HepG2 (cell line): Measurements from ENCODE around the gene SERPINB10. TPM values are rescaled to one million over a fixed set of nuclear protein-coding genes. Genes with fewer than 3 reads are reported as not detected.

Experiments used
- ATAC-seq: fragments of 200-7000 bp; cut with Tn5 transposase; 3 replicates; pipeline ENCODE4 v1.9.1; 2020; ENCODE audit warnings: mild to moderate bottlenecking, moderate library complexity
- BruUV-seq: library from RNA; stranded (reverse); fragments of 400-500 nt; replicated peaks from 2 replicates; lab custom pipeline; 2021; lab: Mats Ljungman, UMichigan
- CTCF ChIA-PET: fragments of 300-600 bp; formaldehyde crosslinking; extraction: SDS; loops from one replicate; lab custom pipeline; 2021; ENCODE audit warnings: low total read pairs, inconsistent platforms, low intra/inter-chr PET ratio; lab: Yijun Ruan, JAX
- POLR2A ChIA-PET: fragments of 350-600 bp; sonication (Branson Sonifier 250); formaldehyde crosslinking; loops from one replicate; lab custom pipeline; 2020; ENCODE audit warnings: antibody characterized with exemption, inconsistent platforms; lab: Yijun Ruan, JAX
- DNase-seq: peaks from one replicate; pipeline ENCODE4 v3.0.0-alpha.2; 2015; ENCODE audit warnings: low spot score
- FAIRE-seq: peaks from 3 replicates; lab custom pipeline; 2011; peaks lifted over from hg19 to GRCh38; lab: Jason Lieb, UNC
- H2AFZ ChIP-seq: one replicate; pipeline ENCODE4 v1.6.1; 2011; ENCODE audit warnings: low read length, inconsistent platforms
- H3K27ac ChIP-seq: fragments of 300-600 bp; 3 replicates; pipeline ENCODE4 v1.8.0; 2011; ENCODE audit warnings: mixed run types, mild to moderate bottlenecking, mixed read lengths, low read length, inconsistent platforms; ENCODE audit not compliant: insufficient read depth; ENCODE audit errors: extremely low read length
- H3K27me3 ChIP-seq, 2 experiments: fragments of 200-600 bp in 1 of 2; 2 replicates in 1 of 2; 3 replicates in 1 of 2; pipeline versions ENCODE4 v1.6.0 to v1.8.0; 2011; ENCODE audit warnings: low read length in 2 of 2, mild to moderate bottlenecking in 2 of 2, moderate library complexity in 2 of 2, inconsistent platforms in 1 of 2; ENCODE audit not compliant: insufficient read depth in 2 of 2, control insufficient read depth in 1 of 2
- H3K36me3 ChIP-seq, 2 experiments: fragments of 200-600 bp in 1 of 2; replicated peaks in 1 of 2; 2 replicates in 1 of 2; 3 replicates in 1 of 2; pipeline versions ENCODE4 v1.5.1 to v1.8.0; 2011; ENCODE audit warnings: low read length in 2 of 2, inconsistent platforms in 1 of 2; ENCODE audit not compliant: insufficient read depth in 2 of 2, control insufficient read depth in 1 of 2
- H3K4me1 ChIP-seq: 2 replicates; pipeline ENCODE4 v1.5.1; 2012; ENCODE audit warnings: low read length, inconsistent platforms; ENCODE audit not compliant: insufficient read depth
- H3K4me2 ChIP-seq: 2 replicates; pipeline ENCODE4 v1.6.0; 2011; ENCODE audit warnings: low read depth, low read length, inconsistent platforms
- H3K4me3 ChIP-seq, 3 experiments: fragments of 200-600 bp in 1 of 3; sonication (generic), shearing (Covaris generic) in 1 of 3; replicated peaks in 1 of 3; 2 replicates each; pipeline ENCODE4 v1.5.1; 2011 to 2016; ENCODE audit warnings: low read length in 3 of 3, inconsistent platforms in 2 of 3, low read depth in 2 of 3, mild to moderate bottlenecking in 2 of 3, control low read depth in 1 of 3, mixed read lengths in 1 of 3; ENCODE audit not compliant: insufficient read depth in 1 of 3
- H3K79me2 ChIP-seq: one replicate; pipeline ENCODE4 v1.6.1; 2011; ENCODE audit warnings: low read length, inconsistent platforms; ENCODE audit not compliant: insufficient read depth
- H3K9ac ChIP-seq: 2 replicates; pipeline ENCODE4 v1.6.0; 2011; ENCODE audit warnings: mild to moderate bottlenecking, low read depth, low read length, inconsistent platforms; ENCODE audit not compliant: insufficient read depth
- H3K9me3 ChIP-seq: 2 replicates; pipeline ENCODE4 v1.5.1; 2012; ENCODE audit warnings: mild to moderate bottlenecking, low read length
- H4K20me1 ChIP-seq: 2 replicates; pipeline ENCODE4 v1.6.0; 2011; ENCODE audit warnings: inconsistent platforms, mild to moderate bottlenecking, low read length, moderate library complexity; ENCODE audit not compliant: insufficient read depth
- HOMEZ ChIP-seq: IDR thresholded peaks from 2 replicates; pipeline ENCODE4 v1.6.1; 2016; ENCODE audit warnings: low read depth
- IRF2 ChIP-seq: IDR thresholded peaks from 2 replicates; pipeline ENCODE4 v1.6.1; 2018; ENCODE audit warnings: missing genetic modification reagents, missing compliant biosample characterization
- MZF1 ChIP-seq: sonication (generic); formaldehyde crosslinking; IDR thresholded peaks from 2 replicates; pipeline ENCODE4 v1.8.1; 2023; ENCODE audit warnings: mild to moderate bottlenecking, missing genetic modification reagents, borderline replicate concordance
- NFE2 ChIP-seq: sonication (generic); formaldehyde crosslinking; IDR thresholded peaks from 2 replicates; pipeline ENCODE4 v1.4.0; 2020; ENCODE audit warnings: missing genetic modification reagents
- NFKBIZ ChIP-seq: IDR thresholded peaks from 2 replicates; pipeline ENCODE4 v1.6.1; 2018; ENCODE audit warnings: missing genetic modification reagents, missing compliant biosample characterization
- NR2F1 ChIP-seq, 2 experiments: fragments of 450-650 bp in 1 of 2; formaldehyde crosslinking in 1 of 2; IDR thresholded peaks; 2 replicates each; pipeline versions ENCODE4 v1.5.0 to v1.6.1; 2016 to 2020; ENCODE audit warnings: mild to moderate bottlenecking in 1 of 2, missing compliant biosample characterization in 1 of 2, missing genetic modification reagents in 1 of 2, moderate library complexity in 1 of 2
- ONECUT2 ChIP-seq: sonication (generic); formaldehyde crosslinking; IDR thresholded peaks from 2 replicates; pipeline ENCODE4 v1.4.0; 2020; ENCODE audit warnings: missing genetic modification reagents
- PLRG1 ChIP-seq: fragments of 450-650 bp; conservative IDR thresholded peaks from 2 replicates; pipeline ENCODE4 v1.6.1; 2016
- PPARG ChIP-seq: conservative IDR thresholded peaks from 2 replicates; pipeline ENCODE4 v1.6.1; 2016; ENCODE audit warnings: missing biosample characterization, missing genetic modification reagents
- RELA ChIP-seq: sonication (generic); formaldehyde crosslinking; IDR thresholded peaks from 2 replicates; pipeline ENCODE4 v1.4.0; 2020; ENCODE audit warnings: missing genetic modification reagents
- RXRA ChIP-seq: sonication (generic); formaldehyde crosslinking; IDR thresholded peaks from 2 replicates; pipeline ENCODE4 v1.5.1; 2020; ENCODE audit warnings: missing genetic modification reagents
- RXRB ChIP-seq: IDR thresholded peaks from 2 replicates; pipeline ENCODE4 v1.6.1; 2016; ENCODE audit warnings: borderline replicate concordance, missing genetic modification reagents, missing compliant biosample characterization
- SPEN ChIP-seq: sonication (generic); formaldehyde crosslinking; IDR thresholded peaks from 2 replicates; pipeline ENCODE4 v1.5.1; 2020; ENCODE audit warnings: low read depth, mild to moderate bottlenecking, missing genetic modification reagents
- YEATS2 ChIP-seq: sonication (generic); formaldehyde crosslinking; IDR thresholded peaks from 2 replicates; pipeline ENCODE4 v1.4.0; 2020; ENCODE audit warnings: missing genetic modification reagents, borderline replicate concordance
- ZNF329 ChIP-seq: sonication (generic); formaldehyde crosslinking; IDR thresholded peaks from 2 replicates; pipeline ENCODE4 v1.9.0; 2021; ENCODE audit warnings: low read depth, mild to moderate bottlenecking, missing genetic modification reagents
- ZNF503 ChIP-seq: sonication (generic); formaldehyde crosslinking; IDR thresholded peaks from 2 replicates; pipeline ENCODE4 v1.4.0; 2020; ENCODE audit warnings: missing genetic modification reagents
- ZNF619 ChIP-seq: sonication (generic); formaldehyde crosslinking; IDR thresholded peaks from 2 replicates; pipeline ENCODE4 v1.4.0; 2020; ENCODE audit warnings: mild to moderate bottlenecking, missing genetic modification reagents
- WGBS: methylation state at CpG from one replicate; pipeline ENCODE4 v1.1.6; 2017; ENCODE audit warnings: low lambda C conversion rate; 5-methylcytosine and 5-hydroxymethylcytosine counted together
- in situ Hi-C: cut with HindIII; loops from 2 replicates; pipeline ENCODE4 v1.10.0; 2017; ENCODE audit warnings: low pct_unique_long_range_greater_than_20kb; ENCODE audit not compliant: extremely low pct_ligation_motif_present
- intact Hi-C: fragments of 100-400 bp; cut with micrococcal nuclease; formaldehyde crosslinking; loops from one replicate; pipeline ENCODE4 v1.10.0; 2022; ENCODE audit not compliant: unreplicated experiment
- polyA plus RNA-seq, 8 experiments: library from polyadenylated mRNA; depleted of rRNA in 3 of 8; stranded (reverse) in 7 of 8; unstranded in 1 of 8; fragments of >200 nt; fragmentation: Illumina TruSeq in 4 of 8; extraction: Trizol in 4 of 8; gene quantifications; 2 replicates each; pipeline versions ENCODE4 v1.2.1 to v1.2.3, GENCODE V29; 2011 to 2016; ENCODE audit warnings: low read depth in 4 of 8, missing spikeins in 1 of 8, mixed read lengths in 1 of 8; ENCODE audit not compliant: insufficient read depth in 1 of 8
- total RNA-seq, 5 experiments: library from RNA; depleted of rRNA; stranded (reverse); fragments of >200 nt; fragmentation: Illumina TruSeq; extraction: Trizol; gene quantifications; 2 replicates each; pipeline ENCODE4 v1.2.3, GENCODE V29; 2016; ENCODE audit warnings: low read depth in 1 of 5
- TF ChIP-seq, protein P1 (sequence below): sonication (generic); formaldehyde crosslinking; IDR thresholded peaks from 2 replicates; pipeline ENCODE4 v1.4.0; 2020; ENCODE audit warnings: missing genetic modification reagents, borderline replicate concordance

The SERPINB10 gene
- total and polyA plus RNA-seq, 2 of the 13 experiments (the other 11 are each of a cell fraction or from before 2014, with no cell fraction given), result not detected

DNA sequence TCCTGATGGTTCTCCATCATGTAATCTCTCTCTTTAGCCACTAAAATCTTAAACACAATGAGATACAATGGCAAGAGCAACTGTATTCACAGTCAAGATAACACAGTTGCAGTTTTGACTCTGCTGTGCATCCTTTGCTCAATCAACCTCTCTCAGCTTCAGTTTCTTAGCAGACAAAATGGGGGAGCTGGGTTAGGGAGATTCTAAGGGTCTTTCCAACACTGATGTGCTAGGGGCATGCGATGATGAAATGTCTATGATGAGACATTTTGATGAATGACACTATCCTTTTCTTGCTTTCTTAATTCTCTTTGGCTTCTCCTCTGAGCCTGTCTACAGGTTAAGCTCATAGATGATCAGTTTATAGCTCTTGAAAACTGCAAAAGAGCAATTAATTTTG, 1.1 kb downstream of the SERPINB10 start:
- no peak overlapping the region for H3K4me3 ChIP-seq
- FAIRE-seq (no peak), ATAC-seq (no peak), DNase-seq (no peak)
- H3K4me1 ChIP-seq, result no peaks in the 10 kb centered on the region
- CTCF ChIA-PET, result no interaction called here
- no peak overlapping the region for H3K27ac ChIP-seq
- POLR2A ChIA-PET, result no interaction called here
- H3K4me2 ChIP-seq, result no peak overlapping the region
- H3K9ac ChIP-seq, result no peak overlapping the region
- no peak overlapping the region for H2AFZ ChIP-seq
- H3K79me2 ChIP-seq, result no peaks in the 10 kb centered on the region
- in situ Hi-C loops, result no loop called here
- intact Hi-C loops, result no loop called here
- 6% methylated on average over 1 of the region's 1 CpG for WGBS
- no peaks in the 10 kb centered on the region for H3K27me3 ChIP-seq
- no peaks in the 10 kb centered on the region for H3K36me3 ChIP-seq
- no peaks in the 10 kb centered on the region for H4K20me1 ChIP-seq
- no peaks in the 10 kb centered on the region for H3K9me3 ChIP-seq
- no TSS peak for BruUV-seq
- TF ChIP-seq MZF1 (CRISPR knock-in tag) (no peak), RXRA (CRISPR knock-in tag) (no peak), RXRB (CRISPR knock-in tag) (no peak), NFE2 (CRISPR knock-in tag) (no peak), NFKBIZ (CRISPR knock-in tag) (no peak), ZNF329 (CRISPR knock-in tag) (no peak), PPARG (CRISPR knock-in tag) (no peak), SPEN (CRISPR knock-in tag) (no peak), RELA (CRISPR knock-in tag) (no peak), ONECUT2 (CRISPR knock-in tag) (no peak), PLRG1 (no peak), NR2F1 (CRISPR knock-in tag; IDR thresholded peaks at IDR 0.05) (no peak), IRF2 (no peak), YEATS2 (CRISPR knock-in tag) (no peak), HOMEZ (CRISPR knock-in tag) (no peak), ZNF619 (CRISPR knock-in tag) (no peak), ZNF503 (CRISPR knock-in tag) (no peak)
- TF ChIP-seq, protein P1, sequence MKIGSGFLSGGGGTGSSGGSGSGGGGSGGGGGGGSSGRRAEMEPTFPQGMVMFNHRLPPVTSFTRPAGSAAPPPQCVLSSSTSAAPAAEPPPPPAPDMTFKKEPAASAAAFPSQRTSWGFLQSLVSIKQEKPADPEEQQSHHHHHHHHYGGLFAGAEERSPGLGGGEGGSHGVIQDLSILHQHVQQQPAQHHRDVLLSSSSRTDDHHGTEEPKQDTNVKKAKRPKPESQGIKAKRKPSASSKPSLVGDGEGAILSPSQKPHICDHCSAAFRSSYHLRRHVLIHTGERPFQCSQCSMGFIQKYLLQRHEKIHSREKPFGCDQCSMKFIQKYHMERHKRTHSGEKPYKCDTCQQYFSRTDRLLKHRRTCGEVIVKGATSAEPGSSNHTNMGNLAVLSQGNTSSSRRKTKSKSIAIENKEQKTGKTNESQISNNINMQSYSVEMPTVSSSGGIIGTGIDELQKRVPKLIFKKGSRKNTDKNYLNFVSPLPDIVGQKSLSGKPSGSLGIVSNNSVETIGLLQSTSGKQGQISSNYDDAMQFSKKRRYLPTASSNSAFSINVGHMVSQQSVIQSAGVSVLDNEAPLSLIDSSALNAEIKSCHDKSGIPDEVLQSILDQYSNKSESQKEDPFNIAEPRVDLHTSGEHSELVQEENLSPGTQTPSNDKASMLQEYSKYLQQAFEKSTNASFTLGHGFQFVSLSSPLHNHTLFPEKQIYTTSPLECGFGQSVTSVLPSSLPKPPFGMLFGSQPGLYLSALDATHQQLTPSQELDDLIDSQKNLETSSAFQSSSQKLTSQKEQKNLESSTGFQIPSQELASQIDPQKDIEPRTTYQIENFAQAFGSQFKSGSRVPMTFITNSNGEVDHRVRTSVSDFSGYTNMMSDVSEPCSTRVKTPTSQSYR (CRISPR knock-in tag), result no peak
